Measurements from ENCODE around the gene EIF6.

The EIF6 gene

DNA sequence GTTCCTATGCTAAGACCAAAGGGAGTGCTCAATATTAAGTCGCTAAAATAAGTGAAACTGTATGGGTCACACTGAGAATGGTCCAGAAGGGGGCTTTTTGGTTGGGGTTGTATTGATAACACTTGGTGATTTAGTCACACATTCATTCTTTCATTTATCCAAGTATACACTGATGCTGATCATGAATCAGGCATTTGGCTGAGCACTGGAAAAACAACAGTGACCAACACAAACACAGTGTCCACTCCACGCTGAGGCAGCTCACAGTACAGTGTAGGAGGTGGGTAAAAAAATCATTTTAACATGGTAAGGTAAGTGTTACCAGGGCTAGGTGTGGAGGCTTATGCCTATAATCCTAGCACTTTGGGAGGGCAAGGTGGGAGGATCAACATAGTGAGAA lies 16.9 kb upstream of the EIF6 start:
- TF ChIP-seq CTCF (IDR thresholded peaks at IDR 0.05; ENCODE audit: control extremely low read depth, extremely low read depth, low read depth, missing control alignments): no peak
- ChIA-PET POLR2A (no interaction called here), CTCF (interaction anchor here (1.0 to 13.6 kb wide), 6 partner anchors 8 to 145 kb away, joined by 3 to 108 read pairs (median 34); partner anchors contain the start of gene EIF6)
- DNase-seq (ENCODE audit: extremely low spot score): no peak

DNA sequence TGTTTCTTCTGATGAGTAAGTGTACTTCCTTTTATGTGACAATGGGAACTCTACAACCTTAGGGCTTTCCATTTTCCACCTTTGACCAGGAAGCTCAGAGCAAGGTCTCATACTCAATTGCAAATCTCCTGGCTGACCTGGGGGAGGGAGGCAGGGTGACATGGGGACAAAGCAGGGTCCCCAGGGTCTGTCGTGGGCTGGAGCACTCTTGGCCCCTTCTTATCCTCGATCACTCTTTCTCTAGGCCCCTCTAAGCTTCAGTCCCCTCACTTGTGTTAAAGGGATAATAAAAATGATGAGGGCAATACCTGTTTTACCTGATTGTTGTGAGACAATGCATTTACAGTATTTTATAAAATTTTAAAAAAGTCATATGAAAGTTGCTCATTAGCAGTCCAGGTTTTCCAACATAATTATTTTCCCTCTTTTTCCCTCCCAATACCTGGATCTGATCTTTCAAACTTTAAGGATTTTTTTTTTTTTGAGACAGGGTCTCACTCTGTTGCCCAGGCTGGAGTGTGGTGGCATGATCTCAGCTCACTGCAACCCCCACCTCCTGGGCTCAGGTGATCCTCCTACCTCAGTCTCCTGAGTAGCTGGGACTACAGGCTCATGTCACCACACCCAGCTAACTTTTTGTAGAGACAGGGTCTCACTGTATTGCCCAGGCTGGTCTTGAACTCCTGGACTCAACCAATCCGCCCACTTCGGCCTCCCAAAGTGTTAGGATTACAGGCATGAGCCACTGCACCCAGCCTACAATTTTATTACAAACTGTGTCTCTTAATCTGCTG lies 16.1 kb upstream of the EIF6 start:
- CTCF ChIA-PET: interaction anchor here (1.2 to 13.6 kb wide), 4 partner anchors 8 to 146 kb away, joined by 3 to 108 read pairs (median 51); no protein-coding TSS in a partner anchor
- no peak for DNase-seq (ENCODE audit: extremely low spot score)
- TF ChIP-seq CTCF (IDR thresholded peaks at IDR 0.05; ENCODE audit: control extremely low read depth, extremely low read depth, low read depth, missing control alignments): no peak
- POLR2A ChIA-PET: no interaction called here

GRCh38 chr20:35299780-35300179 lies 15.2 kb upstream of the EIF6 start:
- no peak for DNase-seq (ENCODE audit: extremely low spot score)
- POLR2A ChIA-PET: no interaction called here

DNA sequence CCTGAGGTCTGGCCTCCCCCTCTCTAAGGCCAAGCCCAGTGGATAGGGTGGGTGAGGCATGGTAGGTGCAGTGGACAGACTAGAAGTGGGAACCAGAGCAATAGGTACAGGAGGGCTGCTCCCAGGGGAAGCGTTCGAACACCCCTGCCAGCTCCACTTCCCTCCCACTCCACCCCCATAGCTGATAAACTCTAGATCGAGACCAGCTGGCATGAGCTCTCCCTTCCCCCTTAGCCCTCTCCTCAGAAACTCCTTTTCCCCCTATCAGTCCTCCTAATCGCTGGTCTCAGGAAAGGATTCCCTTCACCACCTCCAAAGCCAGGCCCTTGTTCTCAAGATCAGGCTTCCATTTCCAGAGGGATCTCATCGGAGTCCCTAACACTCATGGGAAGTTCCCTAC lies 13.7 kb upstream of the EIF6 start:
- CTCF ChIA-PET: interaction anchor here (13.6 kb wide), 1 partner anchor 11 kb away, joined by 108 read pairs; no protein-coding TSS in a partner anchor
- no peak for TF ChIP-seq CTCF (IDR thresholded peaks at IDR 0.05; ENCODE audit: control extremely low read depth, extremely low read depth, low read depth, missing control alignments)
- no peak for DNase-seq (ENCODE audit: extremely low spot score)
- POLR2A ChIA-PET: no interaction called here

More at GRCh38 chr20:35299780-35300179, 15.2 kb upstream of the EIF6 start:
- no peak for TF ChIP-seq CTCF (IDR thresholded peaks at IDR 0.05; ENCODE audit: control extremely low read depth, extremely low read depth, low read depth, missing control alignments)
- CTCF ChIA-PET: interaction anchor here (1.1 to 13.6 kb wide), 3 partner anchors 9 to 148 kb away, joined by 3 to 108 read pairs (median 5); no protein-coding TSS in a partner anchor

DNA sequence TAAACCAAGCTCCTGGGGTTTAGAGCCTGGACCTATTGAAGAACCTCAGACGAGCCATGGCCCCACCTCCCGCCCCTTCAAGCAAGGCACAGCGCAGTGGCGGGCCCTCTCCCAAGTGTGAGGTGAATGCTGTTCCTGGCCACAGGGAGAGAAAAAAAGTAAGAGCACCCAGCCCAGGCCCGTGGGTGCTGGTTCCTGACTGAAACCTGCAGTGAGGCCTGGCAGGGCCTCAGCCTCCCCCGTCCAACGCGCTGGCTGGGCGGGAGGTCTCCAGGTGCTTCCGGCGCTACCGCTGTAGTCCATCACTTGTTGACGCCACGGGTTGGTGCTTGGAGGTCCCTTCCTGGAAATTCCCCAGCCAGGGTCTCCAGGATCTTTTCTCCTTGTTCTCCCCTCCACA lies 13.2 kb upstream of the EIF6 start:
- ChIA-PET CTCF (interaction anchor here (1.0 to 13.6 kb wide), 2 partner anchors 11 to 150 kb away, joined by 3 to 108 read pairs; no protein-coding TSS in a partner anchor), POLR2A (no interaction called here)
- TF ChIP-seq CTCF (IDR thresholded peaks at IDR 0.05; ENCODE audit: control extremely low read depth, extremely low read depth, low read depth, missing control alignments): no peak
- DNase-seq (ENCODE audit: extremely low spot score): no peak

DNA sequence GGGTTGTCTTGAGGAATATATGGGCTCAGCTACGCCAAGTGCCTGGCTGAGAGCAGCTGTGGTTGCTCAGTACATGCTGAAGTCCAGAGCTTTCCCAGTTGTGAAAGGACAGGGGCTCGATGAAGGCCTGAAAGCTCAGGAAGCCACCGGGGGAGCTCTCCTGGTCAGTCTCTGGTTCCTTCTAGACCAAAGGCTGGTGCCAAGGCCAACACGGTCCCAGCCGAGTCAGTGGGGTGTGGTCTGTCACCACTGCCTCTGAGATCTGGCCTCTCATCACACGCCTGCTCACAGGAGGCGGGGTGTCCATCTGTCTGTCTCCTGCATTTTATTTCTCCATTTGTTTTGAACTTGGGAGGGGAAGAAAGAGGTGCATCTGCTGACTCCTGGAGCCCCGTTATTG lies 12.6 kb upstream of the EIF6 start:
- POLR2A ChIA-PET: no interaction called here
- no peak for TF ChIP-seq CTCF (IDR thresholded peaks at IDR 0.05; ENCODE audit: control extremely low read depth, extremely low read depth, low read depth, missing control alignments)
- no peak for DNase-seq (ENCODE audit: extremely low spot score)

More for the DNA sequence above, 12.6 kb upstream of the EIF6 start:
- CTCF ChIA-PET: interaction anchor here (1.0 to 13.6 kb wide), 2 partner anchors 12 to 150 kb away, joined by 3 to 108 read pairs; no protein-coding TSS in a partner anchor

Measured in GM10248 (cell line).